Muscle layer of colon (tissue), 2 donors: ENCODE measurements around the gene DOK4.

Experiments used
- H3K27ac ChIP-seq: one replicate; pipeline ENCODE4 v1.7.0; 2013; ENCODE audit warnings: low read depth, mild to moderate bottlenecking, low read length, moderate library complexity
- H3K27me3 ChIP-seq, 2 donors: one replicate each; pipeline ENCODE4 v1.7.0; 2013; ENCODE audit warnings: low read length in 2 of 2, mild to moderate bottlenecking in 2 of 2; ENCODE audit not compliant: insufficient read depth in 2 of 2, control insufficient read depth in 1 of 2
- H3K36me3 ChIP-seq: one replicate; pipeline ENCODE4 v1.7.0; 2013; ENCODE audit warnings: mild to moderate bottlenecking, low read length; ENCODE audit not compliant: insufficient read depth
- H3K4me1 ChIP-seq: one replicate; pipeline ENCODE4 v1.7.0; 2013; ENCODE audit warnings: mild to moderate bottlenecking, low read length; ENCODE audit not compliant: insufficient read depth
- H3K4me3 ChIP-seq, 2 donors: one replicate each; pipeline ENCODE4 v1.7.0; 2013; ENCODE audit warnings: low read length in 2 of 2, low read depth in 1 of 2, mild to moderate bottlenecking in 1 of 2, moderate library complexity in 1 of 2
- H3K9ac ChIP-seq: one replicate; pipeline ENCODE4 v1.7.0; 2013; ENCODE audit warnings: low read length
- H3K9me3 ChIP-seq: one replicate; pipeline ENCODE4 v1.7.0; 2013; ENCODE audit warnings: mild to moderate bottlenecking, low read length
- donor health status: abdominal sarcoma.
- donor health status: Adenocarcinoma of cecum.

The DOK4 gene

GRCh38 chr16:57479976-57480753, 6.1 kb downstream of the DOK4 start:
- peaks cover 1% of the 10 kb centered on the region for H3K36me3 ChIP-seq
- no peak overlapping the region for H3K9ac ChIP-seq
- H3K4me1 ChIP-seq: peaks cover 11% of the 10 kb centered on the region
- H3K9me3 ChIP-seq: no peaks in the 10 kb centered on the region
- H3K27ac ChIP-seq: no peak overlapping the region
- H3K4me3 ChIP-seq: peak overlapping the region in 1 of 2 donors; percentile 28
- no peaks in the 10 kb centered on the region for H3K27me3 ChIP-seq

GRCh38 chr16:57479205-57479975, 6.9 kb downstream of the DOK4 start:
- Histone ChIP-seq H3K4me3 (peak overlapping the region in 1 of 2 donors; percentile 28), H3K27me3 (no peaks in the 10 kb centered on the region), H3K4me1 (peaks cover 10% of the 10 kb centered on the region), H3K36me3 (peaks cover 9% of the 10 kb centered on the region), H3K27ac (peak overlapping the region; percentile 44), H3K9ac (no peak overlapping the region), H3K9me3 (no peaks in the 10 kb centered on the region)

- H3K27ac ChIP-seq: peak overlapping the region; percentile 44
- peaks cover 16% of the 10 kb centered on the region for H3K36me3 ChIP-seq
- H3K4me1 ChIP-seq: peaks cover 10% of the 10 kb centered on the region
- H3K27me3 ChIP-seq: no peaks in the 10 kb centered on the region
- H3K9me3 ChIP-seq: no peaks in the 10 kb centered on the region
- H3K9ac ChIP-seq: no peak overlapping the region
- H3K4me3 ChIP-seq: peak overlapping the region in 1 of 2 donors; percentile 28
These were observed 7.7 kb downstream of the DOK4 start for GRCh38 chr16:57478396-57479204.

- no peak overlapping the region for H3K9ac ChIP-seq
- no peak overlapping the region for H3K27ac ChIP-seq
- no peak overlapping the region for H3K4me3 ChIP-seq
These were observed 8.6 kb downstream of the DOK4 start for GRCh38 chr16:57477531-57478202.

GRCh38 chr16:57476546-57477410, 9.5 kb downstream of the DOK4 start:
- no peak overlapping the region for H3K9ac ChIP-seq
- no peak overlapping the region for H3K4me3 ChIP-seq
- H3K27me3 ChIP-seq: no peaks in the 10 kb centered on the region
- no peaks in the 10 kb centered on the region for H3K9me3 ChIP-seq
- H3K4me1 ChIP-seq: peaks cover 10% of the 10 kb centered on the region
- peaks cover 32% of the 10 kb centered on the region for H3K36me3 ChIP-seq
- no peak overlapping the region for H3K27ac ChIP-seq

More at GRCh38 chr16:57477531-57478202, 8.6 kb downstream of the DOK4 start:
- Histone ChIP-seq H3K36me3 (peaks cover 23% of the 10 kb centered on the region), H3K27me3 (no peaks in the 10 kb centered on the region), H3K9me3 (no peaks in the 10 kb centered on the region), H3K4me1 (peaks cover 10% of the 10 kb centered on the region)

- Histone ChIP-seq H3K9me3 (no peaks in the 10 kb centered on the region), H3K36me3 (peaks cover 39% of the 10 kb centered on the region), H3K27me3 (no peaks in the 10 kb centered on the region), H3K27ac (no peak overlapping the region), H3K4me1 (peaks cover 13% of the 10 kb centered on the region), H3K9ac (no peak overlapping the region), H3K4me3 (peak overlapping the region in 1 of 2 donors; percentile 13)
These were observed 10.5 kb downstream of the DOK4 start for GRCh38 chr16:57475711-57476339.

GRCh38 chr16:57474671-57475661, 11.3 kb downstream of the DOK4 start:
- Histone ChIP-seq H3K4me3 (no peak overlapping the region), H3K4me1 (peaks cover 11% of the 10 kb centered on the region), H3K9me3 (no peaks in the 10 kb centered on the region), H3K27ac (no peak overlapping the region), H3K27me3 (no peaks in the 10 kb centered on the region), H3K9ac (no peak overlapping the region), H3K36me3 (peaks cover 47% of the 10 kb centered on the region)

GRCh38 chr16:57473906-57474305, 12.4 kb downstream of the DOK4 start:
- Histone ChIP-seq H3K36me3 (peaks cover 58% of the 10 kb centered on the region), H3K9ac (no peak overlapping the region), H3K4me1 (peaks cover 11% of the 10 kb centered on the region), H3K4me3 (no peak overlapping the region), H3K9me3 (no peaks in the 10 kb centered on the region), H3K27me3 (no peaks in the 10 kb centered on the region), H3K27ac (no peak overlapping the region)

GRCh38 chr16:57473176-57473840, 13.0 kb downstream of the DOK4 start:
- Histone ChIP-seq H3K9me3 (no peaks in the 10 kb centered on the region), H3K27me3 (no peaks in the 10 kb centered on the region), H3K36me3 (peaks cover 62% of the 10 kb centered on the region), H3K9ac (no peak overlapping the region), H3K27ac (no peak overlapping the region), H3K4me1 (peaks cover 11% of the 10 kb centered on the region), H3K4me3 (no peak overlapping the region)
